IPS-18c (cell line): Measurements from ENCODE around the gene PTPRN2.
A peak's percentile ranks its signal among the peaks of the same experiment; 100 is the strongest.

ENCODE experiments used
- H3K4me3 ChIP-seq: 2 replicates; pipeline ENCODE4 v1.7.0; 2013; ENCODE audit warnings: low read depth, mild to moderate bottlenecking, low read length, moderate library complexity; ENCODE audit not compliant: insufficient read depth
- H3K9me3 ChIP-seq: one replicate; pipeline ENCODE4 v1.6.1; 2013; ENCODE audit warnings: mild to moderate bottlenecking, low read length, moderate library complexity; ENCODE audit not compliant: control insufficient read depth, insufficient read depth

Gene PTPRN2

DNA sequence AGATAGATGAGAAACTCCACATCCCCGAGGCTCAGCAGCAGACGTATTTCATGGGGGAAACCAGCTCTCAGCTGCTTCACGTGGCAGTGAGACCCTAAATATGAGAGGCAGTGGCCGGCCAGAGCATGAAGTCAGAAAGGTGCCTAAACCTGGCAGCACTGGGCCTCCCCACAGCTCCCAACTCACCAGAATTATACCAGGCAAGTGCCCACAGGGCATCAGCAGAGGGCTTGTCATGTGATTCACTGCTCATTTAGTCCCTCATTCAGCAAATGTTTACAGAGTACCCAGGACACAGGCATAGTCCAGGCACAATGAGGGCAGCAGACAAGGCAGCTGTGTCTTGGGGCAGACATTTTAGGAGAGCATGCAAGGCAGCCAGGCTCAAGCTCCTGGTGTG lies 212.6 kb downstream of the PTPRN2 start:
- Histone ChIP-seq H3K9me3 (peaks cover 24% of the 10 kb centered on the region), H3K4me3 (no peak overlapping the region; the same call in 1 of the 2 replicates)

DNA sequence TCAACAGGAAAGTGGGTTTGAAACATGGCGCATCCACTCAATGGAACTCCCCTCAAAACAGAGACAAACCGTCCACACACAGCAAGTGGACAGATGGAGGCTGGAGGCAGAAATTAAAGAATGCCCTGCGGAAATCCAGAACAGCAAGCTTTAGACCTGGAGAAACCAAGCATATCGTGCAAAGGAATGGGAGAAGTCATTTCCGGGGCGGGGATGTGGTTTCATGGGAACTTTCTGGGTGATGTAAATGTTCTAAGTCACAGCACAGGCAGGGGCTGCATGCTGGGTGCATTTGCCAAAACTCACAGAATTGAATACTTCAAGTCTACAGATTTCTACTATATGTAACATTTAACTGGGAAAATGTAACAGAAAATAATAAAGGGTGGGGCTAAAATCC lies 213.0 kb downstream of the PTPRN2 start:
- peaks cover 26% of the 10 kb centered on the region for H3K9me3 ChIP-seq
- H3K4me3 ChIP-seq, result no peak overlapping the region

DNA sequence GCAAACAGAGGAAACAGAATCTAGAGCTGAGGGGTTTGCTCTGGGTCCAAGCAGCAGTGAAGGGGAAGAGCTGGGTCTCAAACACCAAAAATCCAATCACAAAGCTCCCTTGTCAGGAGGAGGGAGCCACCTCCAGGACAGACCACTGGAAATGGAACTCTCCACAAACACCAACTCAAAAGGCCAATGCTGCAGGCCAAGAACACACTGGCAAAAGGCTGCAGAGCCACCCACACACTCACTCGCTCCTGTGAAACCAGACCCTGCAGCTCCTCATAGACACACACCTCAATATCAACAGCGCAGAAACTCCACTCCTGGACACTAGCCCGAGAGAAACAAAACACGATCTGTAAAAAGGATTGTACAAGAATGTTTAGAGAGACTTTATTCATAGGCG lies 213.5 kb downstream of the PTPRN2 start:
- no peak overlapping the region for H3K4me3 ChIP-seq
- peaks cover 26% of the 10 kb centered on the region for H3K9me3 ChIP-seq

DNA sequence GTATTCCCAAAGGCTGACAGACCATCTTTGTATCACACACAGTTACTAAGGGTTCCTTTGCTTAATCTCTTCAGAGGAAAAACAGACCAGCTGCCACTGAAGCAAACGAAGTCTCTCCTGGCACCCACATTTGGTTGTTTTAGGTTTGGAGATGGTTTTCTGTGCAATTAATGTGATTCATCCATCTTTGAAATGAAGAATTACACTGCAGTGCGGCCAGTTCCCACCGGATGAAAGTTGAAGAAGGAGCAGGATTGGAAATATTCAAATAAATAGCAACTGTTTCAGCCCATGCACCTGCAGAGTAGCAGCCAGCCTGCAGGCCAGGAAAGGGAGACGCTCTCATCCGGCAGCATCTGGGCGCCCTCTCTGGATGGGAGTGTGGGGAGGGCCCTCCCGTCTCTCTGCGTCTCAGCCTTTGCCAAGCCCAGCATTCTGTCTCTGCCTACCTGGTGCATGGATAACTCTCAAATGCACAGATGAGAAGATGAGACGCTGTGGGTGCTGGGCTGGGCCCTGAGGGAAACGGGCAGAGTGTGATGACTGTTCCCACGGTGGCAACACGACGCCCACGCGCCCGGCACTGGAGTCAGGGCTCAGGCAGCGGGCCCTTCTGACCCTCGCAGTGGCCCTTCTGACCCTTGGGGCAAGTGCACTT lies 214.0 kb downstream of the PTPRN2 start:
- peaks cover 26% of the 10 kb centered on the region for H3K9me3 ChIP-seq
- no peak overlapping the region for H3K4me3 ChIP-seq

- Histone ChIP-seq H3K4me3 (no peak overlapping the region; the same call in 1 of the 2 replicates), H3K9me3 (peaks cover 23% of the 10 kb centered on the region)
Observed at GRCh38 chr7:158372400-158373342, 215.0 kb downstream of the PTPRN2 start.

- no peak overlapping the region for H3K4me3 ChIP-seq
- peaks cover 26% of the 10 kb centered on the region for H3K9me3 ChIP-seq
Observed at GRCh38 chr7:158371856-158372255, 215.8 kb downstream of the PTPRN2 start.

GRCh38 chr7:158369866-158370265 lies 217.8 kb downstream of the PTPRN2 start:
- Histone ChIP-seq H3K9me3 (peaks cover 23% of the 10 kb centered on the region), H3K4me3 (no peak overlapping the region)

- peaks cover 23% of the 10 kb centered on the region for H3K9me3 ChIP-seq
- H3K4me3 ChIP-seq, result no peak overlapping the region
Observed at GRCh38 chr7:158369290-158369689, 218.3 kb downstream of the PTPRN2 start.

GRCh38 chr7:158368449-158368848 lies 219.2 kb downstream of the PTPRN2 start:
- peaks cover 21% of the 10 kb centered on the region for H3K9me3 ChIP-seq

DNA sequence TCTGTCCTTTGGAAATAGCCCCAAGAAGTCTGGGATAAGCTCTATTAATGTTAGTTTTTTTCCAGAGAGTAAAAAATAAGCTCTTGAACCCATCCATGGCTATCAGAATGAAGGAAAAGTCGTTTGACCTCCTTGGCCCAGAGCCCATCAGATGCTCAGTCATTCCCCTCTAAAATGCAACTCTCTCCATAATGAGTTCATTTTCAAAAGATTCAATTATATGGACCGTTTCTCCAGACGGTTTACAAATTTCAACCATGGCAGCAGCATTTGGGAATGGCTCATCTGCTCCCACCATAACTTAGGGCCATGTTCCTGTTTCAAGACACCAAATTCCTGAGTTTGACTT lies 220.0 kb downstream of the PTPRN2 start:
- H3K4me3 ChIP-seq, result no peak overlapping the region
- H3K9me3 ChIP-seq, result peaks cover 22% of the 10 kb centered on the region

More at GRCh38 chr7:158368449-158368848, 219.2 kb downstream of the PTPRN2 start:
- no peak overlapping the region for H3K4me3 ChIP-seq

- H3K4me3 ChIP-seq, result peak overlapping the region; percentile 15; the same call in 1 of the 2 replicates
- H3K9me3 ChIP-seq, result peaks cover 17% of the 10 kb centered on the region
Observed at GRCh38 chr7:158366916-158367633, 220.5 kb downstream of the PTPRN2 start.

DNA sequence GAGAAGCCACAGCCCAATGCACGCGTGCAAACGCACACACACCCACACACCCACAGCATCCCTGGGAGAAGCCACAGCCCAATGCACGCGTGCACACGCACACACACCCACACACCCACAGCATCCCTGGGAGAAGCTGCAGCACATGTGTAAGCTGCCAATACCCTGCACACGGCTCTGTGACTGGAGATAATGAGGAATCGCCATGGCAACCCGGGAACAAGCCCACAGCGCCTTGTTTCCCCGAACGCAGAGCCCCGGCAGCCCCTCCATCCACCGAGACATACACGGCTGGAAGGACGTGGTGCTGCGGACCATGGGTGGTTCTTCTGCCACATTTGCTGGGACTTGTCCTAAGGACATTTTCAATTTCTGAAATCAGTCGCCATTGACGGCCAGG lies 221.3 kb downstream of the PTPRN2 start:
- H3K4me3 ChIP-seq, result no peak overlapping the region; the same call in 1 of the 2 replicates

GRCh38 chr7:158365267-158365666 lies 222.4 kb downstream of the PTPRN2 start:
- H3K9me3 ChIP-seq, result peaks cover 18% of the 10 kb centered on the region
- no peak overlapping the region for H3K4me3 ChIP-seq

More for the DNA sequence above, 221.3 kb downstream of the PTPRN2 start:
- H3K9me3 ChIP-seq, result peaks cover 16% of the 10 kb centered on the region

DNA sequence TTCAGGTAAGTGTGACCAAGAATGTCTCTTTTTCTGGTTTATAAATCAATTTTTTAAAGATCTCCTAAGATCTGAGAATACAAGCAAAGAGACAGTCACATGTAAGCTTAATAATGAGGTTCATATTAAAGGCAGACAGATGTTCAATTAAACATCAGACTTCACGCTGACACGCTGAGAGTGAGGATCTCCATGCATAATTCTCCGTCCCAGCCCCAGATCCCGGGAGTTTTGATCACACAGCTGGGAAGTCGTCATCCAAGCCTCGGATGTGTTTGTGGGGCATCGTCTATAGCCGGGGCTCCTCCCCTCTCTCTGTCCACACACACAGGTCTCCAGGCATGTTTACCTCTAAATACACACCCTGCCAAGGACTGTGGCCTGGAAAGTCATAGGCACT lies 223.2 kb downstream of the PTPRN2 start:
- H3K9me3 ChIP-seq, result peaks cover 16% of the 10 kb centered on the region
- H3K4me3 ChIP-seq, result no peak overlapping the region

DNA sequence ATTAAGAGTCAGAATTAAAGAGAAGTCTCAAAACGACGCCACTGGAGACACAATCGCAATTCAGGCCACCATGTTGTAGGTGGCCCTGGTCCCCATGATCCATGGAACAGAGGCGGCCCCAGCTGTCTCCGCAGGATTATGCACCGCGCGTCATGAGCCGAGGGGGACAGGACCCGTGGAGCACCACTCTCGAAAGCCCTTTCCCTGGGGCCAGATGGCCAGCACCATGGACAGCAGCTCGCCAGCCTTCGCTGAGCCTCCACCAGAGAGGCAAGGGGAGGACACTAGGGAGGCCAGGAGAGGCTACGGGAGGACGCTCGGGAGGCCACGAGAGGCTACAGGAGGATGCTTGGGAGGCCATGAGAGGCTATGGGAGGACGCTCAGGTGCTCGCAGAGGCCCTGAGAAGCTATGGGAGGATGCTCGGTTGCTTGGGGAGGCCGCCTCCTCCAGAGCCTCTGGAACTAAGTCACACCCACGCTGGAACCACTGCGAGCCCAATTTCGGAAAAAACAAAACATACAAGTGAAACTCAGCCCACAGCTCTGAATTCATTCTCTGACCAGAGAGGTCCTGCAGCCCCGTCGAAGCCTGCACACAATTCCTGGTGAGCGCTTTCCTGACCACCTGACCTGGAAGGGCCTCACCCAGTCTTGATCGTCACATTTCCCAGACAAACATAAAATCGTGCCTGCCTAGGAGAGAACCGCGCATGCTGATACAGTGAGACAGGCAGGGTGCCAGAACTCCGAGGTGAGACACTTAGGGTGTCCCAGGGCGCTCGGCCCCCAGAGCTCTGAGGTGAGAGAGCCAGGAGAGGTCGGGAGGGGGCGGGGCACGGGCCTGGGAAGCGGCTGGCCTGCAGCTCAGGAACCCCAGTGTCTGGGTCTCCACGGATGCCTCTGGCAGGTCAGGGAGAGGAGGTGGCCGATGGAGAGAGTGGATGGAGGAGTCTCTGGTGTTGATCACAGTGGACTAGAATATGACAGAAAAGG lies 224.4 kb downstream of the PTPRN2 start:
- Histone ChIP-seq H3K9me3 (peaks cover 16% of the 10 kb centered on the region), H3K4me3 (no peak overlapping the region)

GRCh38 chr7:158362001-158362400 lies 225.6 kb downstream of the PTPRN2 start:
- peaks cover 17% of the 10 kb centered on the region for H3K9me3 ChIP-seq
- no peak overlapping the region for H3K4me3 ChIP-seq
